Measurements from ENCODE around the gene DHRS7C. TPM values are rescaled to one million over a fixed set of nuclear protein-coding genes. Genes with fewer than 3 reads are reported as not detected.

The DHRS7C gene, protein sequence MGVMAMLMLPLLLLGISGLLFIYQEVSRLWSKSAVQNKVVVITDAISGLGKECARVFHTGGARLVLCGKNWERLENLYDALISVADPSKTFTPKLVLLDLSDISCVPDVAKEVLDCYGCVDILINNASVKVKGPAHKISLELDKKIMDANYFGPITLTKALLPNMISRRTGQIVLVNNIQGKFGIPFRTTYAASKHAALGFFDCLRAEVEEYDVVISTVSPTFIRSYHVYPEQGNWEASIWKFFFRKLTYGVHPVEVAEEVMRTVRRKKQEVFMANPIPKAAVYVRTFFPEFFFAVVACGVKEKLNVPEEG
- total RNA-seq: 10 to 100 TPM in 3 of 4 donors, 1 to 10 TPM in 1; 5.1 to 64.6 (median 42.2) TPM

DNA sequence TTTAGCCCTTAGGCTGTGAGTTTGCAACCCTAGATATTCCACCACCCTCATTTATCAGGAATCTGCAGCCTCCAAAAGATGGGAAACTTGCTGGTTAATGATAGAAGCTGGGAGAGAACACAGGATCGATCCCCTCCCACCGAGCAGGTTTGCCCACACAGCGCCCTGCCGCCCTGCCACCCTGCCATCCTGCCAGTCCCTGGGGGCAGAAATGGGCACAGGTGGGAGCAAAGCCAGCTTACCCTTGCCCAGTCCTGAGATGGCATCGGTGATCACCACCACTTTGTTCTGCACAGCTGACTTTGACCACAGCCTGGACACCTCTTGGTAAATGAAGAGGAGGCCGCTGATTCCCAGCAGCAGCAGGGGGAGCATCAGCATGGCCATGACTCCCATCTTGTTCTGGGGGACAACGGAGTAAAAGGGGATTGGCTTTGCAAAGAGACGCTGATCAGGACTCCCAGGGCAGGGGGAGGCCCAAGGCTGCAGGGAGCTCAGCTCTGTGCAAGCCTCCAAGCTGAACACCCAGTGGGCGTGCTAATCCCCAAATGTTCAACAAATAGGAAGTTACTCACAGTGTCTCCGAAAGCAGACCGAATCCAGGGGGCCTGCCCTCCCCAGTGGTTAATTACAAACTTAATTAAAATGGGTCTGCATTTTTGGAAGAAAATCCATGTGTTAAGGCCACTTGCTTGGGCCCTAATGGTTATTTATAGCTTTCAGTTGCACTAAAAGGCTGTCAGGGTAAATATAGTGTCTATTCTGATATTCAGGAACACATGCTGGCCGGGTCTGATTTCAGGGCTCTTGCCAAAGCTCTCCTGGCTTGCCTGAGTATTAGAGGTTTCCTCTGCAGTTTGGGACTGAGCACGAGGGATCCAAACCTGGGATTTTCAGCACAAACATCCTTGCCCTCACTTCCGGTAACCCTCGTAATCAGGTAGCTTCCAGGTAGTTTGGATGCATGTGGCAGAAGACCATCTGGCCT is at the start of gene DHRS7C:
TSS of gene DHRS7C (minus strand) at position 704 of the 988 bp plus-strand sequence. CDS start at position 396, 308 bp downstream.
- in situ Hi-C loops (cut with MboI; ENCODE audit: low sequenced_read_pairs in 4 of 4) (no loop called here), intact Hi-C loops (cut with DNase I; ENCODE audit: low total_unique reads) (loop anchor here (5.0 kb wide), 1 partner anchor 51 kb away; no protein-coding TSS in a partner anchor)
- Histone ChIP-seq H3K27ac (peak within 1 kb of the TSS; percentile 80 to 90 (median 89)), H3K9me3 (no peaks in the 10 kb centered on the region), H3K27me3 (no peaks in the 10 kb centered on the region), H3K36me3 (no peaks in the 10 kb centered on the region), H3K4me1 (peaks cover 29 to 35% of the 10 kb centered on the region in 2 donors), H3K4me3 (peak within 1 kb of the TSS; percentile 2 to 40 (median 20))
- DNase-seq (peak; percentile 68 to 83), ATAC-seq (peak; percentile 96 to 97)
- TF ChIP-seq, protein P1, sequence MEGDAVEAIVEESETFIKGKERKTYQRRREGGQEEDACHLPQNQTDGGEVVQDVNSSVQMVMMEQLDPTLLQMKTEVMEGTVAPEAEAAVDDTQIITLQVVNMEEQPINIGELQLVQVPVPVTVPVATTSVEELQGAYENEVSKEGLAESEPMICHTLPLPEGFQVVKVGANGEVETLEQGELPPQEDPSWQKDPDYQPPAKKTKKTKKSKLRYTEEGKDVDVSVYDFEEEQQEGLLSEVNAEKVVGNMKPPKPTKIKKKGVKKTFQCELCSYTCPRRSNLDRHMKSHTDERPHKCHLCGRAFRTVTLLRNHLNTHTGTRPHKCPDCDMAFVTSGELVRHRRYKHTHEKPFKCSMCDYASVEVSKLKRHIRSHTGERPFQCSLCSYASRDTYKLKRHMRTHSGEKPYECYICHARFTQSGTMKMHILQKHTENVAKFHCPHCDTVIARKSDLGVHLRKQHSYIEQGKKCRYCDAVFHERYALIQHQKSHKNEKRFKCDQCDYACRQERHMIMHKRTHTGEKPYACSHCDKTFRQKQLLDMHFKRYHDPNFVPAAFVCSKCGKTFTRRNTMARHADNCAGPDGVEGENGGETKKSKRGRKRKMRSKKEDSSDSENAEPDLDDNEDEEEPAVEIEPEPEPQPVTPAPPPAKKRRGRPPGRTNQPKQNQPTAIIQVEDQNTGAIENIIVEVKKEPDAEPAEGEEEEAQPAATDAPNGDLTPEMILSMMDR (IDR thresholded peaks at IDR 0.05 in 4 of 5, conservative IDR thresholded peaks at IDR 0.05 in 1 of 5): no peak
- TF ChIP-seq POLR2A (IDR thresholded peaks at IDR 0.05): peak; percentile 14 to 16

DNA sequence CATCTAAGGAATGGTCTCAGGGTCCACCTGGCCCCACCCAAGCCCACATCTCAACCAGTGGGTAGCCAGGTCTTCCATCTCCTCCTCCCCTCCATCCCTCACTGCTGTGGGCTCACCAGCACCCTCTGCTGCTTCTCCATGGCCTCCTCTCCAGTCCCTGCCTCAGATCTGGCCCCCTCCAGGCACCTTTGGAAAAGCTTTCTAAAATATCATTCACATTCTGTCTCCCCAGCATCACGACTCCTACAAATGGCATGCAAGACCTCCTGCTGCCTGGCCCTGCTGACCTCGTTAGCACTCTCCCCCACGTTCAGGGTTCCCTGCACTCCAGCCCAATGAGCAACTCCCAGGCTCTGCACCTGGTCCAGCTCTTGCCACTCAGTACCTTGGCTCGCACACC is 48.0 kb upstream of the DHRS7C start:
- Histone ChIP-seq H3K4me3 (no peak overlapping the region), H3K9me3 (no peaks in the 10 kb centered on the region), H3K27me3 (no peaks in the 10 kb centered on the region), H3K27ac (no peak overlapping the region), H3K4me1 (peaks cover 33 to 50% of the 10 kb centered on the region in 2 donors), H3K36me3 (no peaks in the 10 kb centered on the region)
- in situ Hi-C loops (cut with MboI; ENCODE audit: low sequenced_read_pairs in 4 of 4): no loop called here
- TF ChIP-seq, protein P1 (IDR thresholded peaks at IDR 0.05 in 4 of 5, conservative IDR thresholded peaks at IDR 0.05 in 1 of 5): no peak
- no peak for TF ChIP-seq POLR2A (IDR thresholded peaks at IDR 0.05)
- DNase-seq (no peak), ATAC-seq (no peak)
- intact Hi-C loops (cut with DNase I; ENCODE audit: low total_unique reads): no loop called here

DNA sequence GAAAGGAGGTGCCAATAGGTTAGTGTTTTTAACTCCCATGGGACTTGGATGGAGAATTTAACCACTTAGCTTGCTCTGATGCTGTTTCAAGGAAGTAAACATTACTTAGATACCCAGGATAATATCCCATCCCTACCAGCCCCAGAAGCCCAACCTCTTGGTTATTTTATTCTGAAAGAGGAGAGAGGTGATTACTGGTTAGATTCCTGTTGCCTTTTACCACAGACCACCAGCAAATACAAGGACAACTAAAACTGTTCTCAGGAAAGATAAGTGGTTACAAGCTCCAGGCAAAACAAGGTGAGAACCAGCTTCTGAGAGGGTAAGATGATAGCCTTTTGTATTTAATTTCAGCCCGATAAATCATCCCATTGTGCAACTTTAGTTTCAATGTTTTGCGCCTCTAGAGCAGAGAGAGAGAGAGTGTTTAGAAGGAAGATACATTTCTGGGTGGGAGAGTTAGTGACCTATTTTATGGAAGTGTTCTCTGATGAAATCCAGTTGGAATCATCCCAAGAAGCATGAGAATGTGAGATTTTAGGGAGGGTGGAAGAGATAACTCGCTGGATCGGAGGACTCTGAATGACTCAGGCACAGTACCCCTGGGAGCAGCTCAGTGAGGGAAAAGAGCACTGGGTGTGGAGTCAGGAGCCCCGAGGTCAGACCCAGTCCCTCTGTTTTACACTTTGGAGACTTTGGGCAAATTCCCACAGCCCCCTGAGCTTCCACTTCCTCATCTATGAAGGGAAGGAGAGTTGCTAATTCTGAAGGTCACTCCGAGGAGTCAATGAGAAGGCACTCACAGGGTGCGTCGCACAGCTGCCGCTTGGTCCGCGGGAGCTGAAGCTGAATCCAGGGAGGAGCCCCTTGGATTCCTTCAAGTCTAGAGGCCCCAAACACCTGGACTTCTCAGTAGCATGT is 46.4 kb upstream of the DHRS7C start:
- H3K9me3 ChIP-seq: no peaks in the 10 kb centered on the region
- H3K4me1 ChIP-seq: peaks cover 24 to 35% of the 10 kb centered on the region in 2 donors
- TF ChIP-seq, protein P1 (IDR thresholded peaks at IDR 0.05 in 4 of 5, conservative IDR thresholded peaks at IDR 0.05 in 1 of 5): no peak
- no peak for TF ChIP-seq POLR2A (IDR thresholded peaks at IDR 0.05)
- in situ Hi-C loops (cut with MboI; ENCODE audit: low sequenced_read_pairs in 4 of 4) (no loop called here), intact Hi-C loops (cut with DNase I; ENCODE audit: low total_unique reads) (no loop called here)
- ATAC-seq (peak; percentile 62 to 76), DNase-seq (peak in 1 of 2 donors; percentile 58)
- no peaks in the 10 kb centered on the region for H3K36me3 ChIP-seq
- H3K27me3 ChIP-seq: no peaks in the 10 kb centered on the region
- H3K4me3 ChIP-seq: peak overlapping the region in 2 of 4 donors; percentile 3 to 7
- H3K27ac ChIP-seq: peak overlapping the region in 3 of 4 donors; percentile 60 to 75 (median 61)

DNA sequence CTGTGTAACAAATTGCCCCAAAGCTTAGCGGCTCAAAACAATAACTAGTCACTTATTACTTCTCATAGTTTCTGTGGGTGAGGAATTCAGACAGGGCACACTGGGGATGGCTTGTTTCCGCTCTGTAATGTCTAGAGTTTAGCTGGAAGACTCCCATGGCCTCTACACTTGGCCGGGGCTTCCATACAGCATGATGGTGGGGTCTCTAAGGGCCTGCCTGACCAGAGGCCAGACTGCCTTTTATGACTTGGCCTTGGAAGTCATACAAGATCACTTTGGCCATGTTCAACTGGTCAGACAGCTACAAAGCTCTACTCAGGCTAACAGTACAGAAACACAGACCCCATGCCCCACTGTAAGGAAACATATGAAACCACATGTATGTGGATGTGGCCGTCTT is 42.5 kb upstream of the DHRS7C start:
- no peak for DNase-seq
- Histone ChIP-seq H3K9me3 (no peaks in the 10 kb centered on the region), H3K27ac (no peak overlapping the region), H3K4me1 (peaks cover 11 to 17% of the 10 kb centered on the region in 2 donors), H3K27me3 (no peaks in the 10 kb centered on the region), H3K36me3 (no peaks in the 10 kb centered on the region), H3K4me3 (no peak overlapping the region)
- intact Hi-C loops (cut with DNase I; ENCODE audit: low total_unique reads): no loop called here
- ATAC-seq: no peak
- TF ChIP-seq POLR2A (IDR thresholded peaks at IDR 0.05): no peak
- TF ChIP-seq, protein P1 (IDR thresholded peaks at IDR 0.05 in 4 of 5, conservative IDR thresholded peaks at IDR 0.05 in 1 of 5): no peak
- in situ Hi-C loops (cut with MboI; ENCODE audit: low sequenced_read_pairs in 4 of 4): no loop called here
